H1 (cell line): ENCODE data around the gene TMCC3. TPM values are rescaled to one million over a fixed set of nuclear protein-coding genes. Genes with fewer than 3 reads are reported as not detected.

Experiments
- ATF2 ChIP-seq: IDR thresholded peaks from 2 replicates; pipeline ENCODE4 v1.6.1; 2012; ENCODE audit warnings: low read length, inconsistent platforms
- BACH1 ChIP-seq: IDR thresholded peaks from 2 replicates; pipeline ENCODE4 v1.6.1; 2012; ENCODE audit warnings: low read length, improper control_type of control experiment
- CBX5 ChIP-seq: fragments of 300-800, 300-1000 bp; sonication (generic); IDR thresholded peaks from 2 replicates; pipeline ENCODE4 v1.7.1; 2016; ENCODE audit warnings: antibody characterized with exemption, low read length, low read depth
- CHD1 ChIP-seq: IDR thresholded peaks from 2 replicates; pipeline ENCODE4 v1.6.1; 2012; ENCODE audit warnings: low read depth, low read length, improper control_type of control experiment
- E2F6 ChIP-seq: IDR thresholded peaks from 2 replicates; pipeline ENCODE4 v1.6.1; 2012; ENCODE audit warnings: inconsistent platforms
- EP300 ChIP-seq, 2 experiments: IDR thresholded peaks; 1 replicate in 1 of 2; 2 replicates in 1 of 2; pipeline ENCODE4 v1.6.1; 2011 to 2012; ENCODE audit warnings: low read depth in 2 of 2, low read length in 2 of 2, mild to moderate bottlenecking in 2 of 2, borderline replicate concordance in 1 of 2, inconsistent platforms in 1 of 2, moderate library complexity in 1 of 2
- FOSL1 ChIP-seq: IDR thresholded peaks from 2 replicates; pipeline ENCODE4 v1.6.1; 2011; ENCODE audit warnings: mild to moderate bottlenecking, low read depth, low read length, moderate library complexity; ENCODE audit not compliant: insufficient read depth
- HDAC2 ChIP-seq, 2 experiments: fragments of 300-600 bp in 1 of 2; sonication (generic) in 1 of 2; IDR thresholded peaks; 2 replicates each; pipeline ENCODE4 v1.6.1; 2011 to 2012; ENCODE audit warnings: low read depth in 2 of 2, low read length in 2 of 2, mild to moderate bottlenecking in 2 of 2, moderate library complexity in 2 of 2, borderline replicate concordance in 1 of 2, inconsistent platforms in 1 of 2
- HDAC6 ChIP-seq: IDR thresholded peaks from one replicate; pipeline ENCODE4 v1.7.1; 2012; ENCODE audit warnings: low read depth, mild to moderate bottlenecking, inconsistent platforms, low read length, moderate library complexity
- JUN ChIP-seq: IDR thresholded peaks from 2 replicates; pipeline ENCODE4 v1.6.1; 2011; ENCODE audit warnings: low read depth, mild to moderate bottlenecking, improper control_type of control experiment, low read length
- JUND ChIP-seq: IDR thresholded peaks from 2 replicates; pipeline ENCODE4 v1.6.1; 2011; ENCODE audit warnings: mild to moderate bottlenecking, improper control_type of control experiment, low read length
- POLR2A ChIP-seq, 2 experiments: IDR thresholded peaks; 1 replicate in 1 of 2; 2 replicates in 1 of 2; pipeline ENCODE4 v1.6.1; 2011; ENCODE audit warnings: low read depth in 2 of 2, low read length in 2 of 2, mild to moderate bottlenecking in 2 of 2; ENCODE audit errors: control extremely low read depth in 1 of 2
- POLR2AphosphoS5 ChIP-seq: IDR thresholded peaks from 2 replicates; pipeline ENCODE4 v1.6.1; 2011; ENCODE audit warnings: low read depth, low read length
- RAD21 ChIP-seq, 2 experiments: IDR thresholded peaks in 1 of 2; conservative IDR thresholded peaks in 1 of 2; 2 replicates each; pipeline ENCODE4 v1.6.1; 2011; ENCODE audit warnings: low read depth in 2 of 2, low read length in 2 of 2, improper control_type of control experiment in 1 of 2, inconsistent platforms in 1 of 2, mild to moderate bottlenecking in 1 of 2, moderate library complexity in 1 of 2
- RFX5 ChIP-seq: IDR thresholded peaks from 2 replicates; pipeline ENCODE4 v1.6.1; 2011; ENCODE audit warnings: low read depth, low read length, improper control_type of control experiment, borderline replicate concordance
- RXRA ChIP-seq: IDR thresholded peaks from 2 replicates; pipeline ENCODE4 v1.6.1; 2011; ENCODE audit warnings: low read depth, mild to moderate bottlenecking, low read length, moderate library complexity; ENCODE audit not compliant: insufficient read depth
- SP2 ChIP-seq: IDR thresholded peaks from 2 replicates; pipeline ENCODE4 v1.6.1; 2012; ENCODE audit warnings: mild to moderate bottlenecking, low read length, inconsistent platforms
- SRF ChIP-seq: IDR thresholded peaks from 2 replicates; pipeline ENCODE4 v1.6.1; 2011; ENCODE audit warnings: mild to moderate bottlenecking, low read depth, low read length, moderate library complexity
- SUZ12 ChIP-seq: fragments of 200-600 bp; sonication (generic); IDR thresholded peaks from 2 replicates; pipeline ENCODE4 v1.6.1; 2012; ENCODE audit warnings: mild to moderate bottlenecking, inconsistent platforms, low read length, moderate library complexity, mixed read lengths
- TAF1 ChIP-seq: IDR thresholded peaks from 2 replicates; pipeline ENCODE4 v1.6.1; 2011; ENCODE audit warnings: mild to moderate bottlenecking, low read depth, low read length
- TBP ChIP-seq: IDR thresholded peaks from 2 replicates; pipeline ENCODE4 v1.6.1; 2011; ENCODE audit warnings: low read depth, low read length, improper control_type of control experiment
- YY1 ChIP-seq: IDR thresholded peaks from 2 replicates; pipeline ENCODE4 v1.6.1; 2011; ENCODE audit warnings: low read depth, mild to moderate bottlenecking, low read length
- polyA plus RNA-seq, 7 experiments: library from polyadenylated mRNA; depleted of rRNA in 3 of 7; stranded (reverse) in 5 of 7; unstranded in 2 of 7; fragments of >200 nt in 5 of 7; fragments of 200-250 nt in 2 of 7; gene quantifications; 1 replicate in 5 of 7; 2 replicates in 1 of 7; 4 replicates in 1 of 7; pipeline versions ENCODE4 v1.2.1 to v1.2.3, GENCODE V29; 2011 to 2013; ENCODE audit warnings: missing spikeins in 2 of 7, mixed read lengths in 2 of 7
- total RNA-seq: library from RNA; stranded (reverse); fragmentation: NEBNext Ultra II Directional; extraction: Animal tissue kit (Norgen Biotek cat#: 25700); gene quantifications from 2 replicates; pipeline ENCODE4 v1.2.1, GENCODE V29; 2021

TMCC3 gene
- total and polyA plus RNA-seq, 2 of the 8 experiments (the other 6 are each of a cell fraction or from before 2014, with no cell fraction given): 1.7 to 4.1 TPM

GRCh38 chr12:94560431-94561221, 89.7 kb downstream of the TMCC3 start (continued):
- TF ChIP-seq HDAC2 (IDR thresholded peaks at IDR 0.05; ENCODE audit: borderline replicate concordance in 1 of 2, low read depth in 2 of 2, low read length in 2 of 2): no peak
- TF ChIP-seq RAD21 (IDR thresholded peaks at IDR 0.05 in 1 of 2, conservative IDR thresholded peaks at IDR 0.05 in 1 of 2; ENCODE audit: low read depth in 2 of 2, low read length in 2 of 2): no peak
- TF ChIP-seq E2F6: no peak
- TF ChIP-seq POLR2A (IDR thresholded peaks at IDR 0.05; ENCODE audit: control extremely low read depth in 1 of 2, low read depth in 2 of 2, low read length in 2 of 2): peak in 1 of 2 experiments; percentile 53; a peak in 2 of 3 replicates
- TF ChIP-seq ATF2: 0 out of 2 replicates have a peak, but pooled peaks have one; percentile 33
- TF ChIP-seq TAF1: peak; percentile 60; the same call in 1 of the 2 replicates
- TF ChIP-seq SP2: no peak
- peak; percentile 51; the same call in 1 of the 2 replicates for TF ChIP-seq TBP
- TF ChIP-seq EP300 (IDR thresholded peaks at IDR 0.05; ENCODE audit: borderline replicate concordance in 1 of 2, low read depth in 2 of 2, low read length in 2 of 2): peak in 1 of 2 experiments; percentile 18; a peak in 1 of 3 replicates
- TF ChIP-seq CBX5: no peak
- TF ChIP-seq POLR2AphosphoS5: no peak
- TF ChIP-seq SRF: no peak
- no peak for TF ChIP-seq YY1
- TF ChIP-seq RXRA: no peak
- no peak for TF ChIP-seq RFX5
- TF ChIP-seq BACH1: peak; percentile 72; the same call in 1 of the 2 replicates
- TF ChIP-seq FOSL1: no peak
- TF ChIP-seq HDAC6: no peak
- no peak for TF ChIP-seq SUZ12
- 0 out of 2 replicates have a peak, but pooled peaks have one; percentile 45 for TF ChIP-seq JUN
- no peak for TF ChIP-seq CHD1
- peak; percentile 93 for TF ChIP-seq JUND
